ENCODE data around the gene HEMK1. TPM values are rescaled to one million over a fixed set of nuclear protein-coding genes. Genes with fewer than 3 reads are reported as not detected.

Gene HEMK1
- total RNA-seq, 1 donor from 2014 or later = 34.4 TPM

GRCh38 chr3:50600841-50601591 is 31.7 kb downstream of the HEMK1 start:
- peak; percentile 97 for DNase-seq (ENCODE audit: low spot score)

- peak; percentile 74 for DNase-seq (ENCODE audit: low spot score)
Measured at GRCh38 chr3:50602595-50603191, 33.4 kb downstream of the HEMK1 start.

- no peak for DNase-seq (ENCODE audit: low spot score)
Measured at GRCh38 chr3:50603261-50604109, 34.2 kb downstream of the HEMK1 start.

GRCh38 chr3:50604110-50604621 is 34.8 kb downstream of the HEMK1 start:
- DNase-seq (ENCODE audit: low spot score) = no peak

GRCh38 chr3:50604628-50605588 is 35.6 kb downstream of the HEMK1 start:
- DNase-seq (ENCODE audit: low spot score) = no peak

- DNase-seq (ENCODE audit: low spot score) = no peak
Measured at GRCh38 chr3:50605901-50606326, 36.6 kb downstream of the HEMK1 start.

GRCh38 chr3:50606596-50606995 is 37.3 kb downstream of the HEMK1 start:
- DNase-seq (ENCODE audit: low spot score) = no peak

GRCh38 chr3:50607271-50608091 is 38.2 kb downstream of the HEMK1 start:
- no peak for DNase-seq (ENCODE audit: low spot score)

GRCh38 chr3:50608278-50608677 is 39.0 kb downstream of the HEMK1 start:
- no peak for DNase-seq (ENCODE audit: low spot score)

GRCh38 chr3:50609071-50609762 is 39.9 kb downstream of the HEMK1 start:
- no peak for DNase-seq (ENCODE audit: low spot score)

- DNase-seq (ENCODE audit: low spot score) = no peak
Measured at GRCh38 chr3:50609763-50610085, 40.4 kb downstream of the HEMK1 start.

- DNase-seq (ENCODE audit: low spot score) = peak; percentile 81
Measured at GRCh38 chr3:50610181-50610971, 41.1 kb downstream of the HEMK1 start.

GRCh38 chr3:50610992-50611463 is 41.7 kb downstream of the HEMK1 start:
- no peak for DNase-seq (ENCODE audit: low spot score)

GRCh38 chr3:50611464-50612233 is 42.3 kb downstream of the HEMK1 start, which contains the start of gene CISH:
Gene CISH (minus strand): TSS chr3:50611774. CDS start chr3:50611650, 124 bp downstream.
- peak; percentile 96 for DNase-seq (ENCODE audit: low spot score)

GRCh38 chr3:50612234-50612882 is 43.0 kb downstream of the HEMK1 start:
- DNase-seq (ENCODE audit: low spot score) = no peak

- no peak for DNase-seq (ENCODE audit: low spot score)
Measured at GRCh38 chr3:50612970-50613846, 43.9 kb downstream of the HEMK1 start.

All from ureter (tissue), 1 donor.